OCI-LY1 (cell line): ENCODE measurements around the gene CDH13.

Source experiments
- H2AFZ ChIP-seq: fragments of 200-600 bp; sonication (generic), shearing (Covaris generic); 2 replicates; pipeline ENCODE4 v1.6.0; 2014; ENCODE audit warnings: antibody characterized with exemption, mild to moderate bottlenecking, low read length
- H3F3A ChIP-seq: fragments of 200-600 bp; sonication (generic), shearing (Covaris generic); 2 replicates; pipeline ENCODE4 v1.6.0; 2014; ENCODE audit warnings: mild to moderate bottlenecking, antibody characterized with exemption, low read length, moderate library complexity; ENCODE audit not compliant: insufficient read depth
- H3K27ac ChIP-seq: fragments of 200-600 bp; sonication (generic); 2 replicates; pipeline ENCODE4 v1.5.1; 2014; ENCODE audit warnings: low read length, mixed run types, mild to moderate bottlenecking, low read depth; ENCODE audit not compliant: poor library complexity, severe bottlenecking
- H3K27me3 ChIP-seq: fragments of 200-600 bp; sonication (generic); 2 replicates; pipeline ENCODE4 v1.6.0; 2014; ENCODE audit warnings: antibody characterized with exemption, mild to moderate bottlenecking, low read length, moderate library complexity; ENCODE audit not compliant: insufficient read depth
- H3K36me3 ChIP-seq: fragments of 200-600 bp; sonication (generic); 2 replicates; pipeline ENCODE4 v1.6.1; 2014; ENCODE audit warnings: mild to moderate bottlenecking, antibody characterized with exemption, low read length, moderate library complexity, mixed read lengths; ENCODE audit not compliant: insufficient read depth
- H3K4me1 ChIP-seq: fragments of 200-600 bp; sonication (generic); 2 replicates; pipeline ENCODE4 v1.5.1; 2014; ENCODE audit warnings: mild to moderate bottlenecking, low read length, moderate library complexity; ENCODE audit not compliant: insufficient read depth, severe bottlenecking
- H3K4me2 ChIP-seq: fragments of 200-600 bp; sonication (generic), shearing (Covaris generic); 2 replicates; pipeline ENCODE4 v1.6.1; 2014; ENCODE audit warnings: low read length
- H3K4me3 ChIP-seq: fragments of 200-600 bp; sonication (generic); 2 replicates; pipeline ENCODE4 v1.5.1; 2014; ENCODE audit warnings: low read length, low read depth, mild to moderate bottlenecking, mixed read lengths; ENCODE audit not compliant: poor library complexity, severe bottlenecking
- H3K79me2 ChIP-seq: fragments of 200-600 bp; shearing (Covaris generic); 2 replicates; pipeline ENCODE4 v1.6.1; 2016; ENCODE audit warnings: mixed run types, low read length, mixed read lengths; ENCODE audit not compliant: insufficient read depth
- H3K9ac ChIP-seq: fragments of 200-600 bp; sonication (generic), shearing (Covaris generic); 2 replicates; pipeline ENCODE4 v1.6.1; 2014; ENCODE audit warnings: mild to moderate bottlenecking, low read length, mixed read lengths
- H3K9me2 ChIP-seq: fragments of 200-600 bp; sonication (generic), shearing (Covaris generic); 2 replicates; pipeline ENCODE4 v1.6.1; 2014; ENCODE audit warnings: low read depth, mild to moderate bottlenecking, low read length, mixed read lengths
- H3K9me3 ChIP-seq: fragments of 200-600 bp; shearing (Covaris generic); 2 replicates; pipeline ENCODE4 v1.6.1; 2014; ENCODE audit warnings: low read length, mixed read lengths
- H4K20me1 ChIP-seq: fragments of 200-600 bp; sonication (generic), shearing (Covaris generic); 2 replicates; pipeline ENCODE4 v1.6.0; 2016; ENCODE audit warnings: mild to moderate bottlenecking, low read length; ENCODE audit not compliant: insufficient read depth
- CTCF ChIP-seq: fragments of 200-600 bp; sonication (generic), shearing (Covaris generic); IDR thresholded peaks from 2 replicates; pipeline ENCODE4 v1.5.1; 2017; ENCODE audit warnings: mild to moderate bottlenecking, antibody characterized with exemption, low read length, moderate library complexity, mixed read lengths
- EZH2 ChIP-seq: fragments of 200-600 bp; sonication (generic), shearing (Covaris generic); IDR thresholded peaks from 2 replicates; pipeline ENCODE4 v1.8.0; 2017; ENCODE audit warnings: borderline replicate concordance, mixed run types, mild to moderate bottlenecking, antibody characterized with exemption, low read length, moderate library complexity, mixed read lengths

The CDH13 gene

GRCh38 chr16:83404261-83404660, 777.5 kb downstream of the CDH13 start:
- Histone ChIP-seq H3K4me1 (no peaks in the 10 kb centered on the region), H3F3A (no peaks in the 10 kb centered on the region), H3K9me3 (no peaks in the 10 kb centered on the region), H3K4me2 (no peak overlapping the region), H3K9me2 (no peaks in the 10 kb centered on the region), H3K4me3 (no peak overlapping the region), H3K27ac (no peak overlapping the region), H3K27me3 (no peaks in the 10 kb centered on the region), H3K79me2 (no peaks in the 10 kb centered on the region), H3K9ac (no peak overlapping the region), H4K20me1 (no peaks in the 10 kb centered on the region), H3K36me3 (no peaks in the 10 kb centered on the region), H2AFZ (no peak overlapping the region)
- TF ChIP-seq CTCF (no peak), EZH2 (no peak)

- no peak overlapping the region for H2AFZ ChIP-seq
- H3K4me3 ChIP-seq, result no peak overlapping the region
- H3K9ac ChIP-seq, result no peak overlapping the region
- no peak overlapping the region for H3K4me2 ChIP-seq
- no peaks in the 10 kb centered on the region for H3K27me3 ChIP-seq
- H4K20me1 ChIP-seq, result no peaks in the 10 kb centered on the region
- no peaks in the 10 kb centered on the region for H3K79me2 ChIP-seq
- no peak overlapping the region for H3K27ac ChIP-seq
- no peaks in the 10 kb centered on the region for H3K36me3 ChIP-seq
- H3K9me2 ChIP-seq, result no peaks in the 10 kb centered on the region
- no peaks in the 10 kb centered on the region for H3K9me3 ChIP-seq
- H3K4me1 ChIP-seq, result no peaks in the 10 kb centered on the region
- TF ChIP-seq EZH2 (no peak), CTCF (no peak)
- H3F3A ChIP-seq, result no peaks in the 10 kb centered on the region
Measured at GRCh38 chr16:83407928-83408327, 781.2 kb downstream of the CDH13 start.

- Histone ChIP-seq H3K9me2 (no peaks in the 10 kb centered on the region), H3K4me3 (no peak overlapping the region), H3K79me2 (no peaks in the 10 kb centered on the region), H3K4me1 (no peaks in the 10 kb centered on the region), H3K27me3 (no peaks in the 10 kb centered on the region), H3K36me3 (no peaks in the 10 kb centered on the region), H3K9ac (no peak overlapping the region), H3K9me3 (no peaks in the 10 kb centered on the region), H2AFZ (no peak overlapping the region), H3K4me2 (no peak overlapping the region), H3F3A (no peaks in the 10 kb centered on the region), H3K27ac (no peak overlapping the region), H4K20me1 (no peaks in the 10 kb centered on the region)
- TF ChIP-seq CTCF, result no peak
- no peak for TF ChIP-seq EZH2
Measured at GRCh38 chr16:83409347-83409746, 782.6 kb downstream of the CDH13 start.
